GM19395 (cell line): Measurements from ENCODE around the gene FAM174B.

ENCODE experiments used
- ATAC-seq: cut with Tn5 transposase; IDR thresholded peaks from one replicate; pipeline ENCODE4 v1.9.1; 2021; ENCODE audit warnings: mild to moderate bottlenecking, moderate library complexity; ENCODE audit not compliant: unreplicated experiment

FAM174B gene

GRCh38 chr15:92574566-92574965, 81.0 kb downstream of the FAM174B start:
- ATAC-seq: no peak

GRCh38 chr15:92574161-92574560, 81.4 kb downstream of the FAM174B start:
- no peak for ATAC-seq

GRCh38 chr15:92571824-92572223, 83.8 kb downstream of the FAM174B start:
- ATAC-seq: no peak

DNA sequence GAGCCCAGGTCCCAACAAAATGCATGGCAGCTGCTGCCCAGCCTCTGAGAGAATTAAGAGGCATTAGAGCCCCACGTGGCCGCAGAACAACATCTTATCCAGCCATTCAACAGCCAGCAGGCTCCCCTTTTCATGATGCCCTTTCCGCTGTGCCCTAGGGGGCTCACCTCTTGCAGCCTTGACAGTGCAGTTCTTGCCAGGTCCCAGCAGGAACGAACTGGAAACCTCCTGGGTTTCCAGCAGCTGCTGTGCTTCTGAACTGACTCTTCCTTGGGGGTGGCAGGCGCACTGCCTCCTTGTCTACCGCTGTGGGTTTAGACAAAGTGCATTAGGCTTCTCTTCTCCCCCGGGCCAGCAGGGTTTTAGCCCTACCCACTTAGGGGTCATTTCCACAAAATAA, 85.2 kb downstream of the FAM174B start:
- no peak for ATAC-seq

- no peak for ATAC-seq
Observed at GRCh38 chr15:92569778-92570177, 85.8 kb downstream of the FAM174B start.
